Type B pancreatic cell (in vitro differentiated cells): ENCODE results near the gene ANKRD39. TPM values are rescaled to one million over a fixed set of nuclear protein-coding genes. Genes with fewer than 3 reads are reported as not detected.
A peak's percentile ranks its signal among the peaks of the same experiment; 100 is the strongest.

ENCODE experiments used
- DNase-seq: peaks from one replicate; pipeline ENCODE4 v3.0.0; 2021; ENCODE audit warnings: mixed read lengths; ENCODE audit not compliant: unreplicated experiment; ENCODE audit errors: extremely low spot score
- H3K27ac Mint-ChIP-seq: 2 replicates; pipeline ENCODE4 v1.8.0; 2021; ENCODE audit warnings: mild to moderate bottlenecking, mixed read lengths
- H3K27me3 Mint-ChIP-seq: 2 replicates; pipeline ENCODE4 v1.8.0; 2021; ENCODE audit warnings: mixed read lengths
- H3K36me3 Mint-ChIP-seq: 2 replicates; pipeline ENCODE4 v1.8.0; 2021; ENCODE audit warnings: mixed read lengths
- H3K4me1 Mint-ChIP-seq: one replicate; pipeline ENCODE4 v1.8.0; 2021; ENCODE audit warnings: mixed read lengths; ENCODE audit not compliant: unreplicated experiment
- H3K4me3 Mint-ChIP-seq: 2 replicates; pipeline ENCODE4 v1.8.0; 2021; ENCODE audit warnings: mild to moderate bottlenecking, mixed read lengths
- H3K9me3 Mint-ChIP-seq: 2 replicates; pipeline ENCODE4 v1.8.0; 2021; ENCODE audit warnings: mixed read lengths
- microRNA-seq: library from miRNA; unstranded; fragments of <30 nt; microRNA quantifications from one replicate; pipeline ENCODE4, GENCODE V29; 2020
- total RNA-seq: library from RNA; stranded (reverse); gene quantifications from 2 replicates; pipeline ENCODE4 v1.2.1, GENCODE V29; 2021; ENCODE audit warnings: low replicate concordance
- TF ChIP-seq, protein P1 (sequence below): fragments of 200-600 bp; sonication (generic); conservative IDR thresholded peaks from 2 replicates; pipeline ENCODE4 v1.5.0; 2021; ENCODE audit warnings: antibody characterized with exemption, mild to moderate bottlenecking

Gene ANKRD39
- total RNA-seq, 1 donor from 2014 or later, result 16.6 TPM

DNA sequence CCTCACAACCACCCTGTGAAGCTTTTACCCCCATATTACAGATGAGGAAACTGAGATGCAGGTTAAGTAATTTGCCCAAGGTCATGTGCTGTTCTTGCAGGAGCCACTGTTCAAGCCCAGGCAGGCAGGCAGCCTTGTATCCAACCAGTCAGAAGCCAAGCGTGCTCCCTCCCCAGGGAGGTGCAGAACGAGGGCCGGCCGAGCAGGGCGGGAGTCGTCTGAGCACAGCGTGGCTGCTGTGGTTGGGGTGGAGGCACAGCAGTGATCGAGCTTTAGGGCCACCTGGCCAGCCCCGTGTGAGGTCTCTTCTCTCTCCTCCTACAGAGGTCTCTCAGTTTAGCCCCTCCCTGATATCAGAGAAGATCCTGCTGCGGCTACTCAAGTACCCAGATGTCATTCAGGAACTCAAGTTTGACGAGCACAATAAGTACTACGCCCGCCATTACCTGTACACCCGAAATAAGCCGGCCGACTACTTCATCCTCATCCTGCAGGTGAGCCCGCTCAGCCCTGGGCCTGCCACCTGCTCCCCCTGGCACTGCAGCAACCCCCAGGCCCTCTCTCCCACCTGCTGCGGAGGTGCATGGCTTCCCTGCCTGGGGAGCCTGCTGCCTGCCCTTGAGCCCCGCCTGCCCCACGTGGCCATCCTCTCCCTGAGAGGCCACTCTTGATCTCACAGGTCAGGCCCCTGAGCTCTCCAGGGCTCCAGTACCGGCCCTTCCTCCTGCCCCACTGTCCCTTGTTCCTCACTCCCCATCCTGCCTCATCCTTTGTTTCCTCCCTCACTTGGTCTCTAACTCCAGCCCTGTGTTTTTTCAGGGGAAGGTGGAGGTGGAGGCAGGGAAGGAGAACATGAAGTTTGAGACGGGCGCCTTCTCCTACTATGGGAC, 58.8 kb downstream of the ANKRD39 start:
- Mint-ChIP-seq H3K4me1 (no peaks in the 10 kb centered on the region), H3K9me3 (no peaks in the 10 kb centered on the region), H3K36me3 (no peaks in the 10 kb centered on the region), H3K27ac (no peak overlapping the region), H3K4me3 (no peak overlapping the region), H3K27me3 (no peaks in the 10 kb centered on the region)
- TF ChIP-seq, protein P1, sequence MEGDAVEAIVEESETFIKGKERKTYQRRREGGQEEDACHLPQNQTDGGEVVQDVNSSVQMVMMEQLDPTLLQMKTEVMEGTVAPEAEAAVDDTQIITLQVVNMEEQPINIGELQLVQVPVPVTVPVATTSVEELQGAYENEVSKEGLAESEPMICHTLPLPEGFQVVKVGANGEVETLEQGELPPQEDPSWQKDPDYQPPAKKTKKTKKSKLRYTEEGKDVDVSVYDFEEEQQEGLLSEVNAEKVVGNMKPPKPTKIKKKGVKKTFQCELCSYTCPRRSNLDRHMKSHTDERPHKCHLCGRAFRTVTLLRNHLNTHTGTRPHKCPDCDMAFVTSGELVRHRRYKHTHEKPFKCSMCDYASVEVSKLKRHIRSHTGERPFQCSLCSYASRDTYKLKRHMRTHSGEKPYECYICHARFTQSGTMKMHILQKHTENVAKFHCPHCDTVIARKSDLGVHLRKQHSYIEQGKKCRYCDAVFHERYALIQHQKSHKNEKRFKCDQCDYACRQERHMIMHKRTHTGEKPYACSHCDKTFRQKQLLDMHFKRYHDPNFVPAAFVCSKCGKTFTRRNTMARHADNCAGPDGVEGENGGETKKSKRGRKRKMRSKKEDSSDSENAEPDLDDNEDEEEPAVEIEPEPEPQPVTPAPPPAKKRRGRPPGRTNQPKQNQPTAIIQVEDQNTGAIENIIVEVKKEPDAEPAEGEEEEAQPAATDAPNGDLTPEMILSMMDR, result no peak
- DNase-seq, result no peak

Small RNA genes lying within 50 kb of the gene (microRNA-seq; reads per million reads assigned to microRNA genes)
- 3.3 reads per million, percentile 8 among the genes with 10 or more reads in this experiment for gene MIR3127

Other genes with a start within 250 kb of the ANKRD39 start
- gene KANSL3, start 219.7 kb downstream of the ANKRD39 start, total RNA-seq, result 40.7 and 53.2 TPM in 2 replicates
- gene FER1L5, start 215.3 kb downstream of the ANKRD39 start, total RNA-seq, result 0.75 TPM in 1 of 2 replicates, not detected in the other
- gene LMAN2L, start 118.0 kb downstream of the ANKRD39 start, total RNA-seq, result 31.3 and 31.9 TPM in 2 replicates
- gene CNNM4, start 97.1 kb downstream of the ANKRD39 start, total RNA-seq, result 14.0 and 17.7 TPM in 2 replicates
- 28.3 and 30.8 TPM in 2 replicates for gene CNNM3, start 41.7 kb downstream of the ANKRD39 start, total RNA-seq
- 6.1 and 8.1 TPM in 2 replicates for gene ANKRD23, start 14.0 kb downstream of the ANKRD39 start, total RNA-seq
- 45.5 and 58.1 TPM in 2 replicates for gene SEMA4C, start 12.1 kb upstream of the ANKRD39 start, total RNA-seq
- gene FAM178B, start 128.6 kb upstream of the ANKRD39 start, total RNA-seq, result 0.22 TPM in 1 of 2 replicates, not detected in the other
- 12.6 and 31.8 TPM in 2 replicates for gene FAHD2B, start 236.9 kb upstream of the ANKRD39 start, total RNA-seq